Astrocyte of the hippocampus (primary cell): ENCODE results near the gene SUSD4.

Experiments
- DNase-seq: peaks from one replicate; pipeline ENCODE4 v3.0.0; 2011; ENCODE audit warnings: low read depth, low spot score

Gene SUSD4

DNA sequence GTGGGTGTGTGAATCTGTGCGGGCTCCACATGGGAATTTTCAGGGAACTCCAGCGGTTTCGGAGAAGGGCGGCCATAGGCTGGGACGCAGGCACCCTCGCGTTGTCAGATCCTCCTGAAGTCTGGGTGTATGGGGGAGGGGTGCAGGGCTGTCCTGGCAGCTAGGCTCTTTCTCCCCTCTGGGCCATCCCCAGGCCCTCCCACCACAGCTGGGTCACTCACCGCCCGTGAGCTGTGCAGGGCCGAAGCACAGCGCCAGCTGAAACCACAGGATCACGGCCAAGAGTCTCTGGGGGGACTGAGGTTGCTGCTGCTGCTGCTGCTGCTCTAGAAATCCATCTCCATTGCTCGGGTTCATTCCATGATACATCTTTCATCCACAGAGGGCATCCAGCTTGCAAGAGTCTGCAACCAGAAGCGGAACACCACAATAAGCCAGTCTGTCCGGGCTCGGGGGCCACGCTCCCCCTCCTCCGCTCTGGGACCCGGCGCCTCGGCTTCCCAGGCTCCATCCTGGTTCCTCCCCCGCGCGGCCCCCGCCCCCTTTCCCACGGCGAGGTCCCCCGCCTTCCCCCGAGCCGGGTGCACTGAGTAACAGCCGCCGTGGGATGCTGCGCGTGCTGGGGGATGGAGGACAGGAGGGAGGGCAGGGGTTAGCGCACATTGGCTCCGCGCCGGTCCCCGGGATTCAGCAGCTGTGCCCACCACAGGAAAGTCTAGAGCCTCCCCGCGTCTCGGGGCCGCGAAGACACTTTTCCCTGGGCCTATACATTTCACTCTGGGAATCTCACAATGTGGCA, 720 bp downstream of the SUSD4 start:
- peak; percentile 50 for DNase-seq

DNA sequence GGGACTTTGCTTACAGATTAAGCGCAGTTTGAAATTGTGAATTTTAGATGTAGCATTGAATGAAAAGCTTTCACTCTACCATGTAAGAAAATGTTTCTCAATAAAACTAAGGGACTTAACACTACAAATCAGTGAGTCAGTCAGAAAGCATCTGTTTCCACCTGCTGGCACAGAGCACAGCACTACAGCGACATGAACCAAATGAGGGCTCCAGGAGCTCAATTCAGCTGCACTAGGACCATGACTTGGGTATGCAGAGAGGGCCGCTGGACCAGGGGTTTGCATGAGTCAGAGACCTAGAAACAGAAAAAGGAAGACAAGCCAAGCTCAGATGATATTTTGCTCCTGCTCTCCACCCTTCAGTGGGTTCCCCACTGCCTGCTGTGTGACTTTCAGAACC, 5.2 kb downstream of the SUSD4 start:
- no peak for DNase-seq

DNA sequence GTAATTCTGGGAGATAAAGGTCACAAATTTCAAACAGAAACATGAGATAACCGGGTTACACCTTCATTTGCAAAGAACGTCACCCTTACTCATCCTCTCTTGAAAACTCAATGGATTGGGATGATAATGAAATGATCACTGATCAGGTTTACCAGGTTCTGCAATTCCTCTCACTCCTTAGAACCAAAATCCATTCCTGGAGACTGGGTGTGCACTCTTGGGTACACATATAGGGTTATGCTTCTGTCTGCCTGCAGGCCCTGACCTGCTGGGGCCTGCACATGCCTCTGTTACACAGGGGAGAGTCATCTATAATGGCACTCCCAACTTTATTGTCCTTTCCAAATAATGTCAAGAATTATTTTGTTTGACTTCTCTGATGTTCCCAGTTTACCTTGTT, 8.3 kb downstream of the SUSD4 start:
- DNase-seq, result no peak

GRCh38 chr1:223353939-223354338, 10.0 kb downstream of the SUSD4 start:
- no peak for DNase-seq

- DNase-seq, result no peak
Measured at GRCh38 chr1:223352944-223353343, 11.0 kb downstream of the SUSD4 start.

- no peak for DNase-seq
Measured at GRCh38 chr1:223350361-223350908, 13.5 kb downstream of the SUSD4 start.

DNA sequence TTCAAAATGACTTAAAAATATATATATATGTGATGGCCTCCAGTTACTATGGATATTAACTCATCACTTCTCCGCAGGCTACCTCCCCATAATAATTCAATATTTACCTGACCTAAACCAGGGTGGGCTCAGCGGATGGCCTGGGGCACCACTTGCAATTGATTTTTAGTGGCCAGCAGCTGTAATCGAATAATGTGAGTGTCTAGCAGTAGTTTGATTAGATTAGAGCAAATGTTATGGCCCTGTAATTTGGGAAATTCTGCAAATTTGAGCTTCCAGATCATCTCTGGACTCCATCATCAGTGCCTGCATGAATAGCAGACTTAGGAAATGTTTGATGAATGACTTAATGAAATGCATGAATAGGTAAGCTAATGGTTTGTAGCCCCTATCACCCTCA, 14.7 kb downstream of the SUSD4 start:
- no peak for DNase-seq

DNA sequence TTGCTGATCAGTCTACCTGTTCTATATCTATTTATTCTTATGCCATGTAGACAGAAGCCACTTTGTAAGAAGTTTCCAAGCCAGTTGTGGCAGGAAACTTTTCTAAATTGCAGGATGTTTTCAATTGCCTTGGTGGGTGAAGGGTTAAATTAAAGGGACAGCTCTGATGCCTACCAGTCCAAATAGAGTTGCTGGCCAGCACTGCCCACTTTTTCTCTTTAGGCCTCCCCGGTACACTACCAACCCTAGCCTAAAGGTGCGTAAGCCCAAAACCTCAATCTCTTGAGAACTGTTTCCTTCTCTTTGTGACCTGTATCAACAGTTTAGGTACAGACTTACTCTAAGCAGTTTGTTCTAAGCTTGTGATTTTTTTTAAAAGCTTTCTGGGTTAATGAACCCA, 15.5 kb downstream of the SUSD4 start:
- DNase-seq, result no peak

DNA sequence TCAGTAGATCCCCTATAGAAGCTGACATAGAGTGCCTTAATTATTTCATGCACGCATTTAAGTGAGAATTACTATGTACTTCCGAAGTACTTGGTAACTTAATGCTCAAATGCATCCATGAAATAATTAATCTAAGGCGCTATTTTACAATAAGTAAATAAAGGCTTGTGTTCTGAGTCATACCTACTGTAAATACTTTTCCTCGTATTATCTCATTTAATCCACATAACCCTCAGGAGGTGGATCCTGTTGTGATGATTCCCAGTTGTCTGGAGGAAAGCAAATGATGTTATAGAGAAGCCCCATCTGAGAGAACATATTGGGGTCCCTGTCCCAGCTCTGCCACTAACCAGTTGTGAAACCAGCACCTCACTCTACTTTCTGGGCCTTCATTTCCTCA, 16.4 kb downstream of the SUSD4 start:
- no peak for DNase-seq

- no peak for DNase-seq
Measured at GRCh38 chr1:223346311-223346710, 17.7 kb downstream of the SUSD4 start.

DNA sequence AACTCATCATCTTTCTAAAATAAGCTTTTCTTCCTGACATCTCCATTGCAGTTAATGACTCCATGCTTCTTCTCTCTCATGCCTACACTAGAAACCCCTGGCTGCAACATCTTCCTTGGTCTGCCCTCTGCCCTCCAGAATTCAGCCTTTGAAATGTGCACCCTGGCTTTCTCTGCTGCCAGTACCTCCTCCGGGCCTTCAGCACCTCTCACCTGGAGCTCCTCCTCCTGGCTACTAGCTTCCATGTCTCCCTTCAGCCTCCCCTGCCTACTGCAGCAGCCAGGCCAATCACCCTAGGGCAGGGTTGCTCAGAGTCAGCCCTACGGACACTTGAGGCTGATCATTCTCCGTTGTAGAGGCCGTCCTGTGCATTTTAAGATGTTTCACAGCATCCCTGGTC, 18.3 kb downstream of the SUSD4 start:
- no peak for DNase-seq

- DNase-seq, result no peak
Measured at GRCh38 chr1:223344491-223344890, 19.5 kb downstream of the SUSD4 start.

GRCh38 chr1:223343692-223344091, 20.3 kb downstream of the SUSD4 start:
- no peak for DNase-seq

DNA sequence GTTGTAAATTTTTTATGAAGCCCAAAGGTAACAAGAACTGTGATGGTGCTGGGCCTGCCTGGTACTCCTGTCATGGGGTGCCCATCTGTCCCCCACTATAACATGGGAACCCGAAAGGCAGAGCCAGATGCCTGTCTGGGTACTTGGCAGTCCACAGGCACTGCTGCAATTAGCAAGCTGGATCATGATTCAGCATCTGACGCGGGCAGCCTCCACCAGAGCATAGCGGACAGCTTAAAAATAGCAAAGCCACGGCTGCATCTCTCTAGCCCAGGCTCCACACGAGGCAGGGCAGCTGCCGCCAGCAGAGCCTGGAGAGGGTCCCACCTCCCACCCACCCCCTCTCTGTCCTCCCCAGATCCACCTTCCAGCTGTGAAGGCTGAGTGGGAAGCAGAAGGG, 22.9 kb downstream of the SUSD4 start:
- peak; percentile 64 for DNase-seq

DNA sequence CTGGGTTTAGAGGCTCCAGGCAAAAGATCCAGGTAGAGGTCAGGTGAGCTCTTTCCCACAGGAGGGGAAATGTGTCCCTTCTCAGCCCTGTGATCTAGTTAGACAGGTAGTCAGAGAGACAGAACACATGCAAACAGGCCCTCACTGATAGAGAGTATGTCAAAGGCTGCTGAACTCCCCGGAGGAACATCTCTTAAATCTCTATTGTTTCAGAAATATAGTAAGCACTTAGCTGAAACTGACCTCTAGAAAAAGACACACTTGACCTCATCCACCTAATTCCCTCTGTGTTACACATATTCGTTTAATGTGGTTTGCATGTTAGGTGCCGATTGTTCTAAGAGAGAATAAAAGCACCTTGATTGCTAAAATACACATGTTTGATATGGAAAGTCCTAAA, 23.3 kb downstream of the SUSD4 start:
- no peak for DNase-seq

GRCh38 chr1:223339861-223340260, 24.1 kb downstream of the SUSD4 start:
- DNase-seq, result no peak

DNA sequence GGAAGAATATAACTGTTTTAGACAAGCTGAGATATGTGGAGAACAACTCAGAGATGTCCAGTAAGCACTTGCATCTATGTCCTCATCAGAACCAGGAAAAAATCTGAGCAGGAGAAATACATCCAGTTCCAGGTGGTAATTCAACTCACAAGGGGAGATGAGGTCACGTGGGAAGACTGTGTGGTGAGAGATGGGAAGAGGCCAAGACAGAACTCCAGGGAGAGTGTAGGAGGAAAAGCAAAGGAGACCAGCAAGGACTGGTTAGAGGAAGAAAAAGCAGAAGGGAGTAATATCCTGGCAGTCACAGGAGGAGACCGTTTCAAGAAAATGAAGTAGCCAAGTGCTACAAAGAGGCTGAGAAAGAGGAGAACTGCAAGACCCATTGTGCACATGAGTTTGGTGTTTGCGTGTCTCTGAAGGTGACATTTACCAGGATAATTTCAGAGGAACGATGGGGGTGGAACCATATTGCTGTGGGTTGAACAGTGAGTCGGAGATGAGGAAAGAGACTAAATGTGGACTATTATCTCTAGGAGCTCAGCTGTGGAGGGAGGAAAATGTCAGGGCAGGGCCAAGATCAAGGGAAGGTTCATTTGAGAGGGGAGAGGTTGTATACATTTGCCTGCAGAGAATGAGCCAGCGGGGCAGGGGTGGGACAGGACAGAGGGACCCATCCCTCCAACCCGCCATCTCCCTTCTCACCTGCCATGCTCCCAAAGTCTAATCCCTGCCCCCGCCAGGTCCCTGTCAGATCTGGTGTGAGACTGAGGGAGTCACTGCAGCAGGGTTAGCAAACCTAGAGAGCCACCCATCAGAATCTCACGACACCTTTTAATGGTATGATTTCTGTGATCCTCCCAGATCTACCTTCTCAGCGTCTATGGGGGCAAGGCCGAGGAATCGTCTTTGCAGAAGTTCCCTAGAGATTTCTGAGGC, 24.9 kb downstream of the SUSD4 start:
- peak; percentile 41 for DNase-seq

DNA sequence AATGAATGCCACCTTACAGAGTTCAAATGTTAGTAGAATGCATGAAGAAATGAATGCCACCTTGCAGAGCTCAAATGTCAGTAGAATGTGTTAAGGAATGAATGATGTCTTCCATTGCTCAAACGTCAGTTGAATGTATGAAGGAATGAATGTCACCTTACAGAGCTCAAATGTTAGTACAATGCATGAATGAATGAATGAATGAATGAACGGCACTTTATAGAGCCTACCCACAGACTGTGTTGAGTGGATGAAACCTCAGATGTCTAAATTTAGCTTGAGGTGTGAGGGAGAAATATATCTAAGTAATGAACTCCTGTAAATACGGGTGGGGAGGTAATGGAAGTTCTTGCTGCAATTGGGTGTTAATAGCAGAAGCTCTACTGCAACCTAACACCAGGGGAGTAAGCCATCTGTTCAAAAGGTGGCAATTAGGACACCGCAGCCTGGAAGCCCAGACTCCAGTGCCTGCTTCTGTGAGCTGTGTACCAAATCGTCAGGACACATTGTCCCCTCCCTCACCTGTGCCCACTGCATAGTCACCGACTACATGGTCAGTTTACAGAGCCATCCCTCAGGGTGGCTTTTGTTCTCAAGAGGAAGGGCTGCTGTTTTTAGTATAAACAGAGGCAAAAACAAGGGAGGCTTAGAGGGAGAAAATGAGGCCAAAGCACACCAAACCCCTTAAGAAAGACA, 26.7 kb downstream of the SUSD4 start:
- DNase-seq, result no peak

- no peak for DNase-seq
Measured at GRCh38 chr1:223334156-223334555, 29.8 kb downstream of the SUSD4 start.

GRCh38 chr1:223332997-223333396, 31.0 kb downstream of the SUSD4 start:
- DNase-seq, result no peak

GRCh38 chr1:223331929-223332328, 32.0 kb downstream of the SUSD4 start:
- peak; percentile 81 for DNase-seq

GRCh38 chr1:223331301-223331700, 32.7 kb downstream of the SUSD4 start:
- peak; percentile 55 for DNase-seq
